Gastroesophageal sphincter (tissue), 3 donors: Measurements from ENCODE around the gene DIP2C.

Source experiments
- EP300 ChIP-seq: sonication (generic); formaldehyde crosslinking; IDR thresholded peaks from one replicate; pipeline ENCODE4 v1.6.1; 2017; ENCODE audit warnings: antibody characterized with exemption, mild to moderate bottlenecking
- POLR2A ChIP-seq, 2 donors: fragments of 450-650 bp; IDR thresholded peaks; one replicate each; pipeline ENCODE4 v1.6.1; 2017; ENCODE audit warnings: antibody characterized with exemption in 2 of 2, mild to moderate bottlenecking in 2 of 2, moderate library complexity in 1 of 2
- POLR2AphosphoS5 ChIP-seq: sonication (generic); formaldehyde crosslinking; IDR thresholded peaks from one replicate; pipeline ENCODE4 v1.6.1; 2017; ENCODE audit warnings: antibody characterized with exemption
- TF ChIP-seq, protein P1 (sequence below), 4 experiments: fragments of 200-600 bp in 2 of 4; fragments of 450-650 bp in 2 of 4; sonication (generic) in 1 of 4; IDR thresholded peaks; one replicate each; pipeline ENCODE4 v1.5.1; 2017 to 2019; ENCODE audit warnings: antibody characterized with exemption in 4 of 4, mild to moderate bottlenecking in 2 of 4, moderate library complexity in 2 of 4

DNA sequence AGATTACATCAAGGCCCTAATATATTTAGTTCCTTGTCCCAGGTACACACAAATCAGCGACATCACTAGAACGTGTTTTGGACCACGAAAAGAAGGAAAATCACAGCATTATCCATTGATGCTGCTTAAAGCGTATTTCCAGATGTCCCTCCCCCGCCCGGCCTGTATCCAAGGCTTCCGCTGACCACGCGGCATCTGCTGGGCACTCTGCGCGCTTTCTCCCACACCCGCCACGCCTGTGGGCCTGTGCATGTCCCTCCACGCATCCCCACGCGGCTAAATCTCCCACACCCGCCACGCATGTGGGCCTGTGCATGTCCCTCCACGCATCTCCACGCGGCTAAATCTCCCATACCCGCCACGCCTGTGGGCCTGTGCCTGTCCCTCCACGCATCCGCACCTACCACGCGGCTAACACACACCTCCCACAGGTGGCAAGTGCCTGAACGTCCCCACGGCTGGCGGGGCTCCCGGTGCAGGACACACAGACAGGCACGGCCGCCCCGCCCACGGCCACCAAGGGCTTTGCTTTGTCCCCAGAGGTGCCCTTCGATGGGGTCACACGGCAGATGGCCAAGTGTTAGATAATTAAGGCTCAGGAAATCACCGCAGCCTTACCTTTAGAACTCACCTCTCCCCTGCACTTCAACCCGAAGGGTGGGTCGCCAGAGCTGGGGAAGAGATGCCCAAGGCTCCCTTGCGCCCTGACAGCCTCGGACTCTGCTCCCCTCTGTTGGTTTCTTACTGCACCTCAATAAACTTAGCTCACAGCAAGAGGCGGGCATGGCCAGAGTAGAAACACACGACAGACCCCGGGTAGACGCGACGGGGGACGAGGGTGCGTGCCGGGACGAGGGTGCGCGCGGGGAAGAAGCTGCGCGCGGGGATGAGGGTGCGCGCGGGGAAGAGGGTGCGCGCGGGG is 49.5 kb downstream of the DIP2C start:
- TF ChIP-seq, protein P1, sequence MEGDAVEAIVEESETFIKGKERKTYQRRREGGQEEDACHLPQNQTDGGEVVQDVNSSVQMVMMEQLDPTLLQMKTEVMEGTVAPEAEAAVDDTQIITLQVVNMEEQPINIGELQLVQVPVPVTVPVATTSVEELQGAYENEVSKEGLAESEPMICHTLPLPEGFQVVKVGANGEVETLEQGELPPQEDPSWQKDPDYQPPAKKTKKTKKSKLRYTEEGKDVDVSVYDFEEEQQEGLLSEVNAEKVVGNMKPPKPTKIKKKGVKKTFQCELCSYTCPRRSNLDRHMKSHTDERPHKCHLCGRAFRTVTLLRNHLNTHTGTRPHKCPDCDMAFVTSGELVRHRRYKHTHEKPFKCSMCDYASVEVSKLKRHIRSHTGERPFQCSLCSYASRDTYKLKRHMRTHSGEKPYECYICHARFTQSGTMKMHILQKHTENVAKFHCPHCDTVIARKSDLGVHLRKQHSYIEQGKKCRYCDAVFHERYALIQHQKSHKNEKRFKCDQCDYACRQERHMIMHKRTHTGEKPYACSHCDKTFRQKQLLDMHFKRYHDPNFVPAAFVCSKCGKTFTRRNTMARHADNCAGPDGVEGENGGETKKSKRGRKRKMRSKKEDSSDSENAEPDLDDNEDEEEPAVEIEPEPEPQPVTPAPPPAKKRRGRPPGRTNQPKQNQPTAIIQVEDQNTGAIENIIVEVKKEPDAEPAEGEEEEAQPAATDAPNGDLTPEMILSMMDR (IDR thresholded peaks at IDR 0.05): no peak
- no peak for TF ChIP-seq EP300
- TF ChIP-seq POLR2A (IDR thresholded peaks at IDR 0.05): no peak
- no peak for TF ChIP-seq POLR2AphosphoS5
